GM18870 (cell line): ENCODE data around the gene NARS2.
"Not testable (repeated sequence)": the region's sequence is repeated elsewhere in the genome, so short reads cannot be mapped to it uniquely, and the experiment has no call there.

Source experiments
- ATAC-seq: cut with Tn5 transposase; IDR thresholded peaks from one replicate; pipeline ENCODE4 v1.9.1; 2021; ENCODE audit warnings: moderate library complexity; ENCODE audit not compliant: unreplicated experiment

The NARS2 gene, protein sequence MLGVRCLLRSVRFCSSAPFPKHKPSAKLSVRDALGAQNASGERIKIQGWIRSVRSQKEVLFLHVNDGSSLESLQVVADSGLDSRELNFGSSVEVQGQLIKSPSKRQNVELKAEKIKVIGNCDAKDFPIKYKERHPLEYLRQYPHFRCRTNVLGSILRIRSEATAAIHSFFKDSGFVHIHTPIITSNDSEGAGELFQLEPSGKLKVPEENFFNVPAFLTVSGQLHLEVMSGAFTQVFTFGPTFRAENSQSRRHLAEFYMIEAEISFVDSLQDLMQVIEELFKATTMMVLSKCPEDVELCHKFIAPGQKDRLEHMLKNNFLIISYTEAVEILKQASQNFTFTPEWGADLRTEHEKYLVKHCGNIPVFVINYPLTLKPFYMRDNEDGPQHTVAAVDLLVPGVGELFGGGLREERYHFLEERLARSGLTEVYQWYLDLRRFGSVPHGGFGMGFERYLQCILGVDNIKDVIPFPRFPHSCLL

DNA sequence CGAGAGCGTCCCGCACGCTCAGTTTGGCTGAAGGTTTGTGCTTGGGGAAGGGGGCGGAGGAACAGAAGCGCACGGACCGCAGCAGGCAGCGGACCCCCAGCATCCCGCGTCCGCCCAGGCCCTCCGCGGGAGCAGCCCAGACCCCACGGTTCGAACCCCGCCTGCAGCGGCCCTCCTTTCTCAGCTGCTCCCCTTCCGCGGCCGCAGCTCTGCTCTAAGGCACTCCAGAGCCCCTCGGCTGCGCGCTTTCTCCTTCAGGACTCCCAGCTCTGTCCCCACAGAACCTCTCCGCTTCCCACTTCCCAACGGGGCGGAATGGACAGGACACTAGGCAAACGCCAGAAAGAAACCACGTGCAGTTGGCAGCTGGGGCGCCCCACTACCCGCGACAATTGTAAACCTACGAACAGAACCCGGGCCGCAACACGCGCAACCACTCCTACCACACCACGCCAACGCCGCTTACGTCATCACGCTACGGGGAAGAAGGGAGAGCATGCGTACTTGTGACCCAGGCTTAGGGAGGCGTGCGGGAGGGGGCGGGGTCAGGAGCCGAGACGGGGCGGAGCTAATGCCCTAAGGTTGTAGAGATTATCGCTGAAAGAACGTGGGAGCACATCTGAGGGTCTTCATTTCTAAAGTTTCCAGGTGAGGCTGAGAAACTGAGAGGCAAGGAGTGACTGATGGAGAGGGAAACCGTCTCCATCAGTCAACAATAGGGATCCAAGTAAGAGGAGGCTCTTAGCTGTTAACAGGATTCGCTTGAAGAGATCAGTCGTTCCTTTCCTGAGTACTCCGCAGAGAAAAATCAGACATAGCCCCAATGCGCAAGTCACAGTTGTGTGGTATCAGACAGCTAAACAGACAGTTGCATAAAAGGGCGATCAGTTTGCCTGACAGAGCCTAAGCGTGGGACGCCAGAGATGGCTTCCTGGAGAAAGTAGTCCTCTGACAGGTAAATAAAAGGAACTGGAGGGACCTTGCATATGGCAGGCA lies at the start of gene NARS2:
TSS of gene NARS2 (minus strand) at position 479 of the 996 bp plus-strand sequence. CDS start at position 103, 376 bp downstream.
- ATAC-seq: peak; percentile 88

DNA sequence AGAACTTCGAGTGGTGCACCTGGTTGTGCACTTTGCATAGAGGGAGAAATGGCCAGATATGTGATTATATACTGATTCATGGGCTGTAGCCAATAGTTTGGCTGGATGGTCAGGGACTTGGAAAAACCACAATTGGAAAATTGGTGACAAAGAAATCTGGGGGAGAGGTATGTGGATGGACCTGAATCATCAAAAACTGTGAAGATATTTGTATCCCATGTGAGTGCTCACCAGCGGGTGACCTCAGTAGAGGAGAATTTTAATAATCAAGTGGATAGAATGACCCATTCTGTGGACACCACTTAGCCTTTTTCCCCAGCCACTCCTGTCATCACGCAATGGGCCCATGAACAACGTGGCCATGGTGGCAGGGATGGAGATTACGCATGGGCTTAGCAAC lies 48.0 kb upstream of the NARS2 start:
- ATAC-seq: no peak

DNA sequence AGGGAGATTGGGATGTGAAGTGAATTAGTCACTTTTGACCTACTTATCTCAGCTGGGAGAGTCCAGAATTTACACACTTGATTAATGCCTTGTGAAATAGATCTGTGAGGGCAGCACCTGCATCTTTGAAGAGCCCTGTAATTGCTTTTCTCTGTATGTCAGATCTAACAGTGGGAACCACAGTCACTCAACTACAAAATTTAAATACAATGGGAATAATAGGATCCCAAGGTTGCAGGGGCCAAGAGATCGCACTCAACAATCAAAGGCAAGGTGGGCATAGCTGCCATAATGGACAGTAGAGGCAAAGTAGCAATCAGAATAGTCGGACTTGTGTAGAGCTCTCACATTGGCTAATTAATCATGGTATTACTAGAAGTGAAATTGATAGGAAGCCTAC lies 45.5 kb upstream of the NARS2 start:
- no peak for ATAC-seq

DNA sequence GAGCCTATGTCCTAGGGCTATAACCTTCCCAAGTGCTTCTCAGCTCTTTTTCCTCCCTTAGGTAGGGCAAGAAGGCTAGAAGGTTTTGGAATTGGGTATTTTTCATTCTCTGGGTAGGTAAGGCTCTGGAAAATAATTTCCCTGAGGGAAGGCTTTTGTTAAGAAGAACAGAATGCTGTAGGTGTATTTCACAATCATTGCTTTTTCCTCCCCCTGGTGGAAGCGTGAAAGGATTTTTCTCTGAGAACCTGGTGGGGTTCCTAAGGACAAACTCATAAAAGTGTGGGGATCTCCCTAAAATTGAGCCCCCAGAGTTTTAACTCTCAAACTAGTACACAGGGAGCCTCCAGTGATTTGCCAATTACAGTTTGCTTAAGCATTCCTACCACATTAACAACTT lies 41.1 kb upstream of the NARS2 start:
- no peak for ATAC-seq

DNA sequence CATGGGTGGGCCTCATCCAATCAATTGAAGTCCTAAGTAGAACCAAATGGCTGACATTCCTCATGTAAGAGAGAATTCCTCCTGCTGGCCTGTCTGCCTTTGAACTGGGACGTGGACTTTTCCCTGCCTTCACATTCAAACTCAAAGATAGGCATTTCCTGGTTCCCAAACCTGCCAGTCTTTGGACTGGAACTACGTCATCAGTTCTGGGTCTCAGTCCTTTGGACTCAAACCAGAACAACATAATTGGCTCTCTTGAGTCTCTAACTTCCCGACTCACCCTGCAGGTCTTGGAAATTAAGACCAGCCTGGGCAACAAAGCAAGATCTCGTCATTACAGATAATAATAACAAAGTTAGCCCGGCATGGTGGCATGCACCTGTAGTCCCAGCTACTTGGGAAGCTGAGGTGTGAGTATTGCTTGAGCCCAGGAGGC lies 38.7 kb upstream of the NARS2 start:
- no peak for ATAC-seq

DNA sequence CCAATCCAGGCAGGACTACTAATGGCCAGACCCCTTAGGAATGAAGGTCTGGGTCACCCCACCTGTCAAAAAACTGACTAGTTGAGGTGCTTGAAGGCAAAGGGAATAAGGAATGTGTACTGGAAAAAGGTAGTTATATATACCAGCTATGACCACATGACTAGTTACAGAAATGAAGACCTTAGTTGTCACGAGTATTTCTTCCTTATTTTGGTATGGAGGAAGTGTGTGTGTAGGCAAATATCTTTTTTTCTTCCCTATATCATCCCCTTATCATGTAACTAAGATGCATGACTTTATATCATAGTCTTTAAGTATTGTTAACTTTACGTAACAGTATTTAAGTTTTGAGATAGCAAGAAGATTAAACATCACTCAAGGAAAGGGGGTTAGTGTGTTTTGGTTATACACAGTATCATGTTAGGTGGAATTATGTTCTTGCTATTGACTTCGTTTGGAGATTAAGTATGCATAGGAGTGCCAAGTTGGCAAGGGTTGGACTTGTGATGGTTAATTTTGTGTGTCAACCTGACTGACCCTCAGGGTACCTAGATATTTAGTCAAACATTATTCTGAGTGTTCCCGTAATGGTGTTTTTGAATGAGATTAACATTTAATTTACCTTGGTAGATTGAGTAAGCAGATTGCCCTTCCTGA lies 38.2 kb upstream of the NARS2 start:
- no peak for ATAC-seq

DNA sequence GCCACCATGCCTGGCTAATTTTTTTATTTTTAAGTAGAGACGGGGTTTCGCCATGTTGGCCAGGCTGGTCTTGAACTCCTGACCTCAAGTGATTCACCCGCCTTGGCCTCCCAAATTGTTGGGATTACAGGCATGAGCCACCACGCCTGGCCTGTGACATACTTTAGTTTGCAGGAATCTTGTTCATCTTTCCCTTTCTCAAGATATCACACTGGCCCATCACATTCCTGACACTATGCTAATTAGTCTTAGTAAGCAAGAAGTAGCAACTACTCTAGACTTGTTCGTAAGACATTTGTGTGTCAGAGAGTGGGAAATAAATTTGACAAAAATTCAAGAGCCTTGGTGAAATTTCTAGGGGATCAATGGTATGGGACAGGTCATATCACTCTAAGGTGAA lies 34.7 kb upstream of the NARS2 start:
- not testable (repeated sequence) for ATAC-seq

DNA sequence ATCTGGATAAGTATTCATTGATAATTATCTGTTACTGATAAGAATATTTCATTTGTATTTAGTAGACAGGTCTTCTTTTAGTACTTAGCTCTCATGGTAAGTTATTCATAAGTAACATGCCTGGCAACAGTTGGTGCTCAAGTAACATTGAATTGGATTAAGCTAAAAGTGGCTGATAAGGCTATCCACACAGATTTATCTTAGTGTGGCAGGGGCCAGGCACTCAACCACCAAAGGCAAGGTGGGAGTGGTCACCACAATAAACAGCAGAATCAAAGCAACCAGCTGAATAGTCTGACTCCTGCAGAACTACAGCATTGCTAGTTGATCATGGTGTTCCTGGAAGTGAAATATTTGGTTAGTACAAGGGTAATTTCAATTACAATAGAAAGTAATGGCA lies 33.0 kb upstream of the NARS2 start:
- ATAC-seq: no peak

DNA sequence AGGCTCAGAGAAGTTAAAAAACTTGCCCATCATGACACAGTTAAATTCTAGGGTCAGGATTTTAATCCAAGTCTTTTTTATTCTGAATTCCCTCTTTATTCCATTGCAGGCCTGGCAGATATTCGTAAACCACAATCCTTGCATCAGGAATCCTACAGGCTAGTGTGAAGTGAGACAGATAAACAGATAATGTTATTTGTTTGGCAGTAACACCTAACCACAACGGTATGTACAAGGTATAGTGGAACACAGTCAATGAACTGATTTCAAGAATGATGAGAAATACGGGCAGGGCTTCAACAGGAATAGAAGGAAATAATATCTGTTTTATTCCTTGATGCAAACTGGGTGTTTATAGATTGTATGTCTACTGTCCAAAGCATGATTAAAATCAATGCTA lies 32.0 kb upstream of the NARS2 start:
- no peak for ATAC-seq

DNA sequence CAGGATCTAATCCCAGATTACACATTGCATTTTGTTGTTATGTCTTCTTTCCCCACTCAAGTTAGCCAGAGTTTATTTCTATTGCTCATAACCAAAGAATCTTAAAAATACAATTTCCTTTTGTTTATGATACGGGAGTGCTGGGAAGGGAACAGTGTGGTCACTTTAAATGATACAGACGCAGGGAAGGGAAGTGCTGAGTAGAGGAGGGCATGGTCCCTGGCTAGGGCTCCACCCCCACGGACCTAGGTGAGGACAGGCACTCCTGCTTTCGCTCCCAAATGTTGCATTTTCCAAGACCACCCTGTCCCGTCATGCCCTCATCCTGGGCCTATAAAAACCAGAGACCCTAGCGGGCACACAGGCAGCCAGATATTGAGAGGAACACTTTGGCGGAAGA lies 30.6 kb upstream of the NARS2 start:
- ATAC-seq: no peak

DNA sequence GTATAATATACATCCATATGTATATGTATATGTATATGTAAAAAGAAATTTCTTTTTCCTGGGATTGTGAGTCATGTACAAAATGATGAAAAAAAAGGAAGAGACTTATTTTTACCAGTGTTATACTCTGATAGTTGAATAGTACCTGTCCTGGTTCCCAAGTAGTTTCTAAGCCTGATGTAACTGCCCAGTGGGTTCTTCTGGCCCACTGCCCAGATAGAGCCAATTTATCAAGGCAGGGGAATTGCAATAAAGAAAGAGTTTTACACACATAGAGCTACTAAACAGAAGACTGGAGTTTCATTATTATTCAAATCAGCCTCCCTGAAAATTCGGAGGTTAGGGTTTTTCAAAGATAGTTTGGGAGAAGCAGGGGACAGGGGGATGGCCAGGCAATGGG lies 29.1 kb upstream of the NARS2 start:
- no peak for ATAC-seq

DNA sequence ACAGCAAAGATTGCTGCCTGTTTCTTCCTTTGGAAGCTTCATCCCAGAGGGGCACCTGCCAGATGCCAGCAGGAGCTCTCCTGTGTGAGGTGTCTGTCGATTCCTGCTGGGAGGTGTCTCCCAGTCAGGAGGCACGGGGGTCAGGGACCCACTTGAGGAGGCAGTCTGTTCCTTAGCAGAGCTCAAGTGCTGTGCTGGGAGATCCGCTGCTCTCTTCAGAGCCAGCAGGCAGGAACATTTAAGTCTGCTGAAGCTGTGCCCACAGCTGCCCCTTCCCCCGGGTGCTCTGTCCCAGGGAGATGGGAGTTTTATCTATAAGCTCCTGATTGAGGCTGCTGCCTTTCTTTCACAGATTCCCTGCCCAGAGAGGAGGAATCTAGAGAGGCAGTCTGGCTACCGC lies 28.1 kb upstream of the NARS2 start:
- ATAC-seq: not testable (repeated sequence)

DNA sequence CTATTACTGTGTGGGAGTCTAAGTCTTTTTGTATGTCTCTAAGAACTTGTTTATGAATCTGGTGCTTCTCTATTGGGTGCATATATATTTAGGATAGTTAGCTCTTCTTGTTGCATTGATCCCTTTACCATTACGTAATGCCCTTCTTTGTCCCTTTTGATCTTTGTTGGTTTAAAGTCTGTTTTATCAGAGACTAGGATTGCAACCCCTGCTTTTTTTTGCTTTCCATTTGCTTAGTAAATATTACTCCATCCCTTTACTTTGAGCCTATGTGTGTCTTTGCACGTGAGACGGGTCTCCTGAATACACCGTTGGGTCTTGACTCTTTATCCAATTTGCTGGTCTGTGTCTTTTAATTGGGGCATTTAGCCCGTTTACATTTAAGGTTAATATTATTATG lies 26.4 kb upstream of the NARS2 start:
- not testable (repeated sequence) for ATAC-seq

DNA sequence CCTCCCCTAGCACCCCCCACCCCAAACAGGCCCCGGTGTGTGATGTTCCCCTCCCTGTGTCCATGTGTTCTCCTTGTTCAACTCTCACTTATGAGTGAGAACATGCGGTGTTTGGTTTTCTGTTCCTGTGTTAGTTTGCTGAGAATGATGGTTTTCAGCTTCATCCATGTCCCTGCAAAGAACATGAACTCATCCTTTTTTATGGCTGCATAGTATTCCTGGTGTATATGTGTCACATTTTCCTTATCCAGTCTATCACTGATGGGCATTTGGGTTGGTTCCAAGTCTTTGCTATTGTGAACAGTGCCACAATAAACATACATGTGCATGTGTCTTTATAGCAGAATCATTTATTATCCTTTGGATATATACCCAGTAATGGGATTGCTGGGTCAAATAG lies 22.9 kb upstream of the NARS2 start:
- ATAC-seq: not testable (repeated sequence)

DNA sequence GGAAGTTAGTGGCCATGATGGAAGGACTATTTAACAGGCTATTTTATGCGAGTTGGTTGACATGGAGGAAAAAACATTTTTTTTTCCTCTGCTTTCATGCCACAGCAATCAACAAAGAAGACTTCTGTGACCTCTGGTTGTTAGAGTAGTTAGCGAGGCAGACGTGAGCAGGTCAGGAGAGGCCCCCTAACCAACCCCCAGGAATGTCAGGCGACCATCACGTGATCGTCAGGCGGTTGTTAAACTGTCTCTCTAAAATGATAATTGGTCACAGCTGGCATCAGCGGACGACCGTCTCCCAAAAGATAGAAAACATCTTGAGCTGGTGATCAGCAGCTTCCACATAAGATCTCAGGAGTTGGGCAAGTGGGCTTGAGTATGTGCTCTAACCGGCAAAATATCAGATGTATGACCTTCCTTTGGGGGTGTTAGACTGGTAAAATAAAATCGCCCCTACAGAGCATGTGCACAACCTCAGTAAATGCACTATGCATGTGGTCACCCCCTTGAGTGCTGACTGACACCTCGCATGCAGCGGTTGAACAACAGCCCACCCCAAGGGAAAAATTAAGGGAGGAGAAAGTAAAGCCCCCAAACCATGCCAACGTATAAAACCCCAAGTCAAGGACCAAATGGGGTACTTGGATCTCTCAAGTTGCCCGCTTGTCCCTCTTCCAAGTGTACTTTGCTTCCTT lies 20.9 kb upstream of the NARS2 start:
- ATAC-seq: no peak

DNA sequence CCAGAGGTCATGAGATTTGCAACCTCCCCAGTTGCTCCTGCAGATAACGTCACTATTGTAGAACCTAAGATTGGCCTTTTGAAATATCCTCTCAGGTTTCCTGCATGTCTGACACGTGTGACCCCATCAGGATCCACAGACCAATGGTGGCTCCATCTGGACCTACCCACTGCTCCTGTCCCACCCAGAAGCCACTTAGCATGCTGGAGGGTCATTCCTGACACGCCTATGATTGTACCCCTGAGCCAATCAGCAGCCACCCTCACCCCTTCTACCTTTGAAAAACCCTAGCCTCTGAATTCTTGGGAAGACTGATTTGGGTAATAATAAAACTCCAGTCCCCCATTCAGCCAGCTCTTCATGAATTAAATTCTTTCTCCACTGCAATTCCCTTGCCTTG lies 20.1 kb upstream of the NARS2 start:
- ATAC-seq: no peak

DNA sequence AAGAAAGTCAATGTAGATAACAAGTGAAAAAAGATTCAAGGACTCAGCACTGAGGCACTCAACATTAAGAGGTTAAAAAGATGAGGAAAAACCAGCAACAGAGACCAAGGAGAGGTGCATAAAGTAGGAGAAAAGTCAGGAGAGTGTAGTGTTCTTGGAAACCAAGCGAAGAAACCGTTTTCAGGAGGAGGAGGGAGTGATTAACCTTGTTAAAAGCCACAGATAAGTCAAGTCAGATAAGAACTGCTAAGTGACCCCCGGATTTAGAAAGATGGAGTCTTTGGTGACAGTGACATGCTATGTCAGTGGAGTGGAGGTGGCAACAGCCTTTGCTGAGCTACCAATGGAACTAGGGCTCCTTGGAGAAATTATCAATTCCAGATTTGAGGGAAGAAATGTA lies 13.9 kb upstream of the NARS2 start:
- no peak for ATAC-seq

DNA sequence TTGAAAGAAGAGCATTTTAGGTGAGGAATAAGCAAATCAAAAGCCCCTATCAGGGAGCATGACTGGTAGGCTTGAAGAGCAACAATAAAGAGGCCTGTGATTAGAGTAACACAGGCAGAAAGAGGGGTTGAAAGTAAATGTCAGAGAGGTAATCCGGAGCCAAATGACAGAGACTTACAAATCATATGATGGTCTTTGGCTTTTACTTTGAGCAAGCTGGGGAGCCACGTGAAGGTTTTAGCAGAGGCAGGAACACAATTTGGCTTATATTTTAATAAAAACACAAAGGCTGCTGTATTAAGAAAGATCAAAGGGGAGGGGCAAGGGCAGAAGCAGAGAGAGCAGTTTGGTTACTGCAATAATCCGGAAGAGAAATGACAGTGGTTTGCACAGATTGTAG lies 12.8 kb upstream of the NARS2 start:
- no peak for ATAC-seq

DNA sequence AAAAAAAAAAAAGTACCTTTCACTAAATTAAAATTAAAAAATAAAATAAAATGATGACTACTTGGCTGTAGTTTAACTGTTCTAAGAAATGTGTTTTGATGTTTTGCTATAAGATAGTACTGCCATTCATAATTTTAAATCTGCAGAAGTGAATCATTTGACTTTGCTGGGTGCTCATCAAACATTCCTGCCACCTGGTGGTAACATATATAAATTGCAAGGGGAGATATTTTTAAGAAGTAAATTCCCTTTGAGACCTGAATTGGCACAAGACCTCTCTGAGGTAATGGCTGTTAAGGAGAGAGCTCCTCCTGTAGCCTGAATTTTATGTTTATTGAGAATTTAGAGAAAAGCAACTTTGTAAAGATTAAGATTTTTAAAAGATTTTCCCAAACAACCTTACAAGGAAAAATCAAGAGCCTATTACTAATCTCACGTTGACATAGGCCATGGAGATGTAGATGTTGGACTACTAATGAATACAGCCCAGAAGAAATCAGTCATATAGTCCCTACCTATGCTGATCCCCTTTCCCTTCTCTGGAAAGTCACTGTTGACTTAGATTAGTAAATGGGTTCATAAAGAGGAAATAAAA lies 11.9 kb upstream of the NARS2 start:
- no peak for ATAC-seq

DNA sequence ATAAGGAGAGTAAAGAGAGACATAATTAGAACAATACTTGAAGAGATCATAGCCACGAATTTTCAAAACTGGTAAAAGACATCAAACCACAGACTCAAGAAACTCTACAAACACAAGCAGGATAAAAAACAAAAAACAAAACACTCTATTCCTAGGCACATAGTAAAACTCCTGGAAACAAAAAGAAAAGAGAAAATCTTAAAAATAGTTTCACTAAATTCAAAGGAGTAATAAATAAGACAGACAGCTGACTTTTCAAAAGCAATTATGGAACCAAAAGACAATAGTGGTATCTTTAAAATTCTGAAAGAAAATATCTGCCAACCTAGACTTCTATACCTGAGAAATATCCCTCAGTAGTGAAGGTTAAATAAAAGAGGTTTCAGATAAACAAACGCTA lies 9.2 kb upstream of the NARS2 start:
- no peak for ATAC-seq
